ENCODE measurements around the gene GBE1.

GBE1 gene

GRCh38 chr3:81742581-81742980 is 18.9 kb downstream of the GBE1 start:
- H3K36me3 Mint-ChIP-seq: peaks cover 5% of the 10 kb centered on the region
- no peak for ATAC-seq (ENCODE audit: low read depth)
- H3K9me3 Mint-ChIP-seq: no peaks in the 10 kb centered on the region
- no peak overlapping the region for H3K4me3 Mint-ChIP-seq
- no peaks in the 10 kb centered on the region for H3K27me3 Mint-ChIP-seq
- no peak overlapping the region for H3K27ac Mint-ChIP-seq
- H3K4me1 Mint-ChIP-seq: peaks cover 10% of the 10 kb centered on the region
- DNase-seq (ENCODE audit: low spot score in 2 of 2): no peak

- Mint-ChIP-seq H3K9me3 (no peaks in the 10 kb centered on the region), H3K27ac (no peak overlapping the region), H3K4me1 (peaks cover 10% of the 10 kb centered on the region), H3K27me3 (no peaks in the 10 kb centered on the region), H3K36me3 (peaks cover 5% of the 10 kb centered on the region), H3K4me3 (no peak overlapping the region)
- DNase-seq (ENCODE audit: low spot score in 2 of 2) (no peak), ATAC-seq (ENCODE audit: low read depth) (no peak)
These were observed 20.2 kb downstream of the GBE1 start for GRCh38 chr3:81741216-81741615.

GRCh38 chr3:81740731-81741130 is 20.7 kb downstream of the GBE1 start:
- H3K4me1 Mint-ChIP-seq: peaks cover 13% of the 10 kb centered on the region
- no peak for DNase-seq (ENCODE audit: low spot score in 2 of 2)
- H3K36me3 Mint-ChIP-seq: peaks cover 5% of the 10 kb centered on the region
- ATAC-seq (ENCODE audit: low read depth): no peak
- no peak overlapping the region for H3K4me3 Mint-ChIP-seq
- H3K27ac Mint-ChIP-seq: no peak overlapping the region
- H3K27me3 Mint-ChIP-seq: no peaks in the 10 kb centered on the region
- H3K9me3 Mint-ChIP-seq: no peaks in the 10 kb centered on the region

- Mint-ChIP-seq H3K27me3 (no peaks in the 10 kb centered on the region), H3K4me1 (peaks cover 7% of the 10 kb centered on the region), H3K27ac (no peak overlapping the region), H3K36me3 (peaks cover 4% of the 10 kb centered on the region), H3K9me3 (no peaks in the 10 kb centered on the region), H3K4me3 (no peak overlapping the region)
- DNase-seq (ENCODE audit: low spot score in 2 of 2) (no peak), ATAC-seq (ENCODE audit: low read depth) (no peak)
These were observed 26.1 kb downstream of the GBE1 start for GRCh38 chr3:81735334-81735733.

- H3K36me3 Mint-ChIP-seq: peaks cover 4% of the 10 kb centered on the region
- no peak overlapping the region for H3K27ac Mint-ChIP-seq
- DNase-seq (ENCODE audit: low spot score in 2 of 2) (no peak), ATAC-seq (ENCODE audit: low read depth) (no peak)
- no peaks in the 10 kb centered on the region for H3K9me3 Mint-ChIP-seq
- peaks cover 7% of the 10 kb centered on the region for H3K4me1 Mint-ChIP-seq
- H3K4me3 Mint-ChIP-seq: no peak overlapping the region
- H3K27me3 Mint-ChIP-seq: no peaks in the 10 kb centered on the region
These were observed 26.7 kb downstream of the GBE1 start for GRCh38 chr3:81734742-81735141.

- no peaks in the 10 kb centered on the region for H3K9me3 Mint-ChIP-seq
- H3K27me3 Mint-ChIP-seq: no peaks in the 10 kb centered on the region
- peaks cover 9% of the 10 kb centered on the region for H3K4me1 Mint-ChIP-seq
- no peak for ATAC-seq (ENCODE audit: low read depth)
- no peak for DNase-seq (ENCODE audit: low spot score in 2 of 2)
- H3K27ac Mint-ChIP-seq: no peak overlapping the region
- no peak overlapping the region for H3K4me3 Mint-ChIP-seq
- H3K36me3 Mint-ChIP-seq: peaks cover 2% of the 10 kb centered on the region
These were observed 28.8 kb downstream of the GBE1 start for GRCh38 chr3:81732642-81733041.

- Mint-ChIP-seq H3K4me3 (no peak overlapping the region), H3K27me3 (no peaks in the 10 kb centered on the region), H3K9me3 (no peaks in the 10 kb centered on the region), H3K27ac (no peak overlapping the region), H3K4me1 (peaks cover 11% of the 10 kb centered on the region), H3K36me3 (peaks cover 5% of the 10 kb centered on the region)
- DNase-seq (ENCODE audit: low spot score in 2 of 2) (no peak), ATAC-seq (ENCODE audit: low read depth) (no peak)
These were observed 32.5 kb downstream of the GBE1 start for GRCh38 chr3:81728766-81729544.

- Mint-ChIP-seq H3K9me3 (no peaks in the 10 kb centered on the region), H3K4me3 (no peak overlapping the region), H3K4me1 (peaks cover 16% of the 10 kb centered on the region), H3K27ac (no peak overlapping the region), H3K36me3 (peaks cover 5% of the 10 kb centered on the region), H3K27me3 (no peaks in the 10 kb centered on the region)
- ATAC-seq (ENCODE audit: low read depth) (no peak), DNase-seq (ENCODE audit: low spot score in 2 of 2) (no peak)
These were observed 34.7 kb downstream of the GBE1 start for GRCh38 chr3:81726735-81727134.

GRCh38 chr3:81726132-81726531 is 35.3 kb downstream of the GBE1 start:
- ATAC-seq (ENCODE audit: low read depth): no peak
- peaks cover 3% of the 10 kb centered on the region for H3K36me3 Mint-ChIP-seq
- H3K4me1 Mint-ChIP-seq: peaks cover 14% of the 10 kb centered on the region
- no peaks in the 10 kb centered on the region for H3K9me3 Mint-ChIP-seq
- no peak overlapping the region for H3K4me3 Mint-ChIP-seq
- no peak overlapping the region for H3K27ac Mint-ChIP-seq
- DNase-seq (ENCODE audit: low spot score in 2 of 2): no peak
- H3K27me3 Mint-ChIP-seq: no peaks in the 10 kb centered on the region

GRCh38 chr3:81723732-81724313 is 37.6 kb downstream of the GBE1 start:
- Mint-ChIP-seq H3K27ac (no peak overlapping the region), H3K9me3 (no peaks in the 10 kb centered on the region), H3K36me3 (peaks cover 3% of the 10 kb centered on the region), H3K4me3 (no peak overlapping the region), H3K27me3 (no peaks in the 10 kb centered on the region), H3K4me1 (peaks cover 12% of the 10 kb centered on the region)
- no peak for DNase-seq (ENCODE audit: low spot score in 2 of 2)
- ATAC-seq (ENCODE audit: low read depth): no peak

GRCh38 chr3:81718311-81718710 is 43.1 kb downstream of the GBE1 start:
- peaks cover 3% of the 10 kb centered on the region for H3K4me1 Mint-ChIP-seq
- ATAC-seq (ENCODE audit: low read depth) (no peak), DNase-seq (ENCODE audit: low spot score in 2 of 2) (no peak)
- H3K27ac Mint-ChIP-seq: no peak overlapping the region
- H3K9me3 Mint-ChIP-seq: no peaks in the 10 kb centered on the region
- peaks cover 1% of the 10 kb centered on the region for H3K36me3 Mint-ChIP-seq
- no peak overlapping the region for H3K4me3 Mint-ChIP-seq
- H3K27me3 Mint-ChIP-seq: no peaks in the 10 kb centered on the region

GRCh38 chr3:81716870-81717509 is 44.5 kb downstream of the GBE1 start:
- H3K27ac Mint-ChIP-seq: no peak overlapping the region
- H3K36me3 Mint-ChIP-seq: peaks cover 5% of the 10 kb centered on the region
- H3K27me3 Mint-ChIP-seq: no peaks in the 10 kb centered on the region
- peaks cover 3% of the 10 kb centered on the region for H3K4me1 Mint-ChIP-seq
- H3K9me3 Mint-ChIP-seq: no peaks in the 10 kb centered on the region
- DNase-seq (ENCODE audit: low spot score in 2 of 2): no peak
- no peak overlapping the region for H3K4me3 Mint-ChIP-seq
- ATAC-seq (ENCODE audit: low read depth): no peak

- H3K36me3 Mint-ChIP-seq: peaks cover 5% of the 10 kb centered on the region
- no peaks in the 10 kb centered on the region for H3K27me3 Mint-ChIP-seq
- no peak for ATAC-seq (ENCODE audit: low read depth)
- no peaks in the 10 kb centered on the region for H3K9me3 Mint-ChIP-seq
- H3K4me3 Mint-ChIP-seq: no peak overlapping the region
- H3K27ac Mint-ChIP-seq: no peak overlapping the region
- peaks cover 3% of the 10 kb centered on the region for H3K4me1 Mint-ChIP-seq
- DNase-seq (ENCODE audit: low spot score in 2 of 2): no peak
These were observed 48.4 kb downstream of the GBE1 start for GRCh38 chr3:81713031-81713430.

GRCh38 chr3:81709606-81710005 is 51.8 kb downstream of the GBE1 start:
- H3K27me3 Mint-ChIP-seq: no peaks in the 10 kb centered on the region
- ATAC-seq (ENCODE audit: low read depth) (no peak), DNase-seq (ENCODE audit: low spot score in 2 of 2) (no peak)
- no peaks in the 10 kb centered on the region for H3K9me3 Mint-ChIP-seq
- H3K36me3 Mint-ChIP-seq: peaks cover 4% of the 10 kb centered on the region
- peaks cover 2% of the 10 kb centered on the region for H3K4me1 Mint-ChIP-seq
- no peak overlapping the region for H3K27ac Mint-ChIP-seq
- no peak overlapping the region for H3K4me3 Mint-ChIP-seq
